Keratinocyte (primary cell): ENCODE results near the gene ATG4D.

Source experiments
- EZH2 ChIP-seq: IDR thresholded peaks from one replicate; pipeline ENCODE4 v1.6.1; 2012; ENCODE audit warnings: inconsistent platforms, mild to moderate bottlenecking, low read length, moderate library complexity
- TF ChIP-seq, protein P1 (sequence below), 3 experiments: IDR thresholded peaks in 1 of 3; conservative IDR thresholded peaks in 1 of 3; optimal IDR thresholded peaks in 1 of 3; 2 replicates in 2 of 3; 3 replicates in 1 of 3; pipeline versions ENCODE3 to v1.5.1; 2011; ENCODE audit warnings: low read length in 3 of 3, mild to moderate bottlenecking in 3 of 3, moderate library complexity in 2 of 3, control low read depth in 1 of 3, inconsistent platforms in 1 of 3; ENCODE audit not compliant: insufficient read depth in 2 of 3; ENCODE audit errors: extremely low read depth in 1 of 3

DNA sequence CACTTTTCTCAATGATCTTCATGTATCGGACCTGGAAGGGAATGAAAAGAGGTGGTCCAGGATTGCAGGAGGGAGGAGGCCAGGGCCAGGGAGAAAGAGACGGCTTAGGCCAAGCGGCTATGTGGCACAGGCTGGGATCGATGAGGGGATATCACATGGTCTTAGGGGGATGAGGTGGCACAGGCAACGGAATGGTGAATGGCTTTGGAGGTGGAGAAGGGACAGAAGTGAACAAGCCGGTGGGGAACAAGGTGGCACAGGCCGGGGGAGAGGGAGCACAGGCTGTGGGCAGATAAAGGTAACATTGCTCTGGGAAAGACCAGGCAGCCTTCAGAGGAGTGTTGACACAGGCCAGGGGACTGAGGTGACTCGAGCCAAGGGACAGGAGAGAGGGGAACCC, 30.8 kb downstream of the ATG4D start:
- TF ChIP-seq, protein P1, sequence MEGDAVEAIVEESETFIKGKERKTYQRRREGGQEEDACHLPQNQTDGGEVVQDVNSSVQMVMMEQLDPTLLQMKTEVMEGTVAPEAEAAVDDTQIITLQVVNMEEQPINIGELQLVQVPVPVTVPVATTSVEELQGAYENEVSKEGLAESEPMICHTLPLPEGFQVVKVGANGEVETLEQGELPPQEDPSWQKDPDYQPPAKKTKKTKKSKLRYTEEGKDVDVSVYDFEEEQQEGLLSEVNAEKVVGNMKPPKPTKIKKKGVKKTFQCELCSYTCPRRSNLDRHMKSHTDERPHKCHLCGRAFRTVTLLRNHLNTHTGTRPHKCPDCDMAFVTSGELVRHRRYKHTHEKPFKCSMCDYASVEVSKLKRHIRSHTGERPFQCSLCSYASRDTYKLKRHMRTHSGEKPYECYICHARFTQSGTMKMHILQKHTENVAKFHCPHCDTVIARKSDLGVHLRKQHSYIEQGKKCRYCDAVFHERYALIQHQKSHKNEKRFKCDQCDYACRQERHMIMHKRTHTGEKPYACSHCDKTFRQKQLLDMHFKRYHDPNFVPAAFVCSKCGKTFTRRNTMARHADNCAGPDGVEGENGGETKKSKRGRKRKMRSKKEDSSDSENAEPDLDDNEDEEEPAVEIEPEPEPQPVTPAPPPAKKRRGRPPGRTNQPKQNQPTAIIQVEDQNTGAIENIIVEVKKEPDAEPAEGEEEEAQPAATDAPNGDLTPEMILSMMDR (optimal IDR thresholded peaks at IDR 0.05 in 1 of 3, IDR thresholded peaks at IDR 0.05 in 1 of 3, conservative IDR thresholded peaks at IDR 0.05 in 1 of 3; ENCODE audit: extremely low read depth in 1 of 3, insufficient read depth in 2 of 3, low read length in 3 of 3) = no peak
- no peak for TF ChIP-seq EZH2
